Left renal cortex interstitium (tissue), 4 donors: ENCODE measurements around the gene FLG. TPM values are rescaled to one million over a fixed set of nuclear protein-coding genes. Genes with fewer than 3 reads are reported as not detected.
"Not testable (repeated sequence)": the region's sequence is repeated elsewhere in the genome, so short reads cannot be mapped to it uniquely, and the experiment has no call there.

Experiments
- DNase-seq, 4 donors: peaks; one replicate each; pipeline ENCODE4 v3.0.0-alpha.2; 2013; ENCODE audit warnings: low read depth in 4 of 4, low spot score in 2 of 4, missing footprints in 1 of 4
- polyA plus RNA-seq, 4 donors: library from polyadenylated mRNA; unstranded; fragments of 120-200 nt; gene quantifications; one replicate each; pipeline ENCODE4 v1.2.1, GENCODE V29; 2013; ENCODE audit not compliant: insufficient read length in 4 of 4

The FLG gene
- polyA plus RNA-seq, 4 donors: 2.1 to 3.2 (median 2.9) TPM

GRCh38 chr1:152303139-152303872 is 21.7 kb downstream of the FLG start:
- DNase-seq: not testable (repeated sequence)

DNA sequence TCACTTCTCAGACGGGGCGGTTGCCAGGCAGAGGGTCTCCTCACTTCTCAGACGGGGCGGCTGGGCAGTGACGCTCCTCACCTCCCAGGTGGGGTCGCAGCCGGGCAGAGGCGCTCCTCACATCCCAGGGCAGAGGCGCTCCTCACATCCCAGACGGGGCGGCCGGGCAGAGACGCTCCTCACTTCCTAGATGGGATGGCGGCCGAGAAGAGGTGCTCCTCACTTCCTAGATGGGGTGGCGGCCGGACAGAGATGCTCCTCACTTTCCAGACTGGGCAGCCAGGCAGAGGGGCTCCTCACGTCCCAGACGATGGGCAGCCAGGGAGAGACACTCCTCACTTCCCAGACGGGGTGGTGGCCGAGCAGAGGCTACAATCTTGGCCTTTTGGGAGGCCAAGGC is 68.6 kb downstream of the FLG start:
- not testable (repeated sequence) for DNase-seq

Other genes with a start within 250 kb of the FLG start
- not detected for gene TCHHL1, start 236.2 kb downstream of the FLG start, polyA plus RNA-seq
- gene TCHH, start 209.8 kb downstream of the FLG start, polyA plus RNA-seq: under 1 TPM; 0.05 to 0.08 (median 0.06) TPM
- not detected for gene RPTN, start 166.0 kb downstream of the FLG start, polyA plus RNA-seq
- gene HRNR, start 101.0 kb downstream of the FLG start, polyA plus RNA-seq: 1 to 10 TPM in 1 of 4 donors, under 1 TPM in 3; 0.11 to 1.7 (median 0.52) TPM
- gene FLG2, start 34.8 kb upstream of the FLG start, polyA plus RNA-seq: under 1 TPM; 0.04 to 0.35 (median 0.15) TPM
- gene CRNN, start 89.0 kb upstream of the FLG start, polyA plus RNA-seq: not detected
- under 1 TPM in 1 of 4 donors, not detected in 3; 0.16 TPM for gene LCE5A, start 185.6 kb upstream of the FLG start, polyA plus RNA-seq
- not detected for gene CRCT1, start 189.2 kb upstream of the FLG start, polyA plus RNA-seq
- not detected for gene LCE3E, start 241.5 kb upstream of the FLG start, polyA plus RNA-seq